OCI-LY1 (cell line): Measurements from ENCODE around the gene CIRBP.

Source experiments
- CTCF ChIP-seq: fragments of 200-600 bp; sonication (generic), shearing (Covaris generic); IDR thresholded peaks from 2 replicates; pipeline ENCODE4 v1.5.1; 2017; ENCODE audit warnings: mild to moderate bottlenecking, antibody characterized with exemption, low read length, moderate library complexity, mixed read lengths
- EZH2 ChIP-seq: fragments of 200-600 bp; sonication (generic), shearing (Covaris generic); IDR thresholded peaks from 2 replicates; pipeline ENCODE4 v1.8.0; 2017; ENCODE audit warnings: borderline replicate concordance, mixed run types, mild to moderate bottlenecking, antibody characterized with exemption, low read length, moderate library complexity, mixed read lengths

- TF ChIP-seq EZH2, result no peak
- no peak for TF ChIP-seq CTCF
These were observed 11.8 kb downstream of the CIRBP start for GRCh38 chr19:1280636-1281568.
